Medulla oblongata (tissue), 1 donor: ENCODE measurements around the gene LNX2.

Experiments
- DNase-seq: peaks from one replicate; pipeline ENCODE4 v3.0.0-alpha.2; 2015; ENCODE audit errors: extremely low spot score

The LNX2 gene

DNA sequence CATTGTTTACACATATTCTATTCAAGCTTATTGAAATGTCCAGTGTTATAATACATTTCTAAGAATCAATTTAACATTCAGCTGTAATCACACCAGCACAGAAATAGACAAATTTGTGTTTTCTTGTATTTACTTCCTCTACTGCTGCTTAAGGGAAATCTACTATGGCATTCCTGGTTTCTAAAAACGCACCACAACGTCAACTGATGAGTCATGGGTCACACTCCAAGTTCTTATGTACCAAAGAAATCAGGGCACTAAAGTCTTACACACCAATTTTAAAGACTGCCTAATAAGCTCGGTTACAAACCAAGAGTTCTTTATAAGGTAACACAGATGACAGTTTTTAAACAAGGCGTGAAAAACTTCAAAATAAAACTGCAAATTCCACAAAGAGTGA is 13.2 kb downstream of the LNX2 start:
- no peak for DNase-seq

DNA sequence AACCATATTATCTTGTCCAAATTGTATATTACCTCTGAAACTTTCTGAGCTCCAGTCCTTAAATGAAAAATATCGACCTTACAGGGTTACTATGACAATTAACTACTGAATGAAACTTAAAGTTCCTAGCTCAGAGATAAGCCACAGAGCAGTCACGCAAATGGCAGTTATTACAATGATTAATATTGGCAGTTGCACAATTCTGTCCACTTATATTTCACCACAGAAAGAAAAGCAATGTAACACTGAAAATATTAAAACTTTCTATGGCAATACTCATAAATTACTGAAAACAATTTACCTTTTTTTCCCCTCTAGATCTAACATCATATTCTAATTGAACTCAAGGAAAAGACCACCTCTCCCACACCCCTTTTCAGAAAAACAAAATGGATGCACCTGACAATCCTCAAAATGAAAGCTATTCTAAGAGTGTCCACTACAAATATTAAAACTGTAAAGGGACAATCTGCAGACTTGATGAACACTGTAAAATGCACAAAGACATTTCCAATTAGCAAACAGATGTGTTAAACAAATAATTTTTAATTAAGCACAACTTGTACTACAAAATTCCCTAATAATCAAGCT is 14.6 kb downstream of the LNX2 start:
- no peak for DNase-seq

DNA sequence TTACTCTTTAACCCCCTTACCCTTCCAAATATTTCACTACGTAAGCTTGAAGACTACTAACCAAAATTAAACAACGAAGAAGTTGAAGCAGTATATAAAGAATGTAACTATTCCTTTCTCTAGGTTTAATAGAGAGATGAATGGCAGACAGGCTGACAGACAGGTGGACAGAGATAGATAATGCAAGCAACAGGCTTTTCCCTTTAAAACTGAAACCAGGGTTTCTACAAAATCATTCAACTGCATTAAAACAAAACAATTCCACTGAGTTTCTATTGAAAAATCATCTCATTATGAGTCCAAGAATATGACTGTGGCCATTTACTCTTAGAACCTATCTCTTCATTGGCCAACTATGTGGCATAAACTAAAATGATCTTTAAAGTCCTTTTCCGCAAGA is 15.2 kb downstream of the LNX2 start:
- no peak for DNase-seq

DNA sequence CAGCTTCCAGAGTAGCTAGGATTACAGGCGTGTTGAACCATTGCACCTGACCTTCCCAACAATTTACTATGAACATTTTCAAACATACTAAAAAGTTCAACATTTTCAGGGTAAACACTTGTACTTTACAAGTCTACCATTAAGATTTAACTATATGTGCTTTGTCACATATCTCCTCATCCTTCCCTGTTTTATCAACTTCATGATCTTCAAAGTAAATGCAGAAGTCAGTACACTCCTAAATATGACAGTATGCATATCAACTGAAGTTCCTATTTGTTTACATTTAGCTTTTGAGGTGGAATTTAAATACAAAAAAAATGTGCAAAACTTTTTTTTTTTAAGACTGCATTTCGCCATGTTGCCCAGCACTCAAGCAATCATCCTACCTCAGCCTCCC is 18.5 kb downstream of the LNX2 start:
- no peak for DNase-seq

DNA sequence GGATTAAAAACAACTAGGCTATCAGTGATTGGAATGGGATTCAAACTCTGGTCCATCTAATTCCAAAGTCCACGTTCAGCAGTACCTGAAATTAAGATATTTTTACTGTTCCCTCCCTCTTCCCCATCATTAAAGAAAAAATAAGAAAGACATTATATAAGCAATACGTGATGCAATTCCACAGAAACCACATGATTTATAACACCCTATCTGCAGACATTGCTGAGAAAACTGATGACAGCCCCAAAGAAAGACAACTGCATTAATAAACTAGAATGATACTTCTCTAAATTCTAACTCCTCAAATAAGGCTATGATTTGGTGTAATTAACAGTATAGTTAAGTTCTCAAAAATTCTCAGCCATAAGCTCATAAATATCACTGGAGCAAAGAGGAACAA is 19.1 kb downstream of the LNX2 start:
- DNase-seq = no peak

DNA sequence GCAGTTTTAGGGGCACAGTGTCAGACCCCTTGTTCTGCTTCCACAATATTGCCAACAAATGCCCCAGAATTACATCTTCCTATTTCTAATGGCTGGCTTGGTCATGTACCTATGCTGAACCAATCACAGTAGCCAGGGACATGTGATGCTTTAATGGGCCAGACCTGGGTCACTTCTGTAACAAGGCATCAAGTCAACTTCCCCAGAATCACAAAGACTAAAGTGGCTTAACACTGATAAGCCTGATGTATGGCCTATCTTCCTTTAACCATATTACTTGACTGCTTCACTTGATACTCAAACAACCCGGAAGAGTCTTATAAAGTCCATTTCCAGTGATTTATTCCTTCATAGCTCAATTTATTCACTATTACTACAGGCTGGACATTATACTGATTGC is 19.6 kb downstream of the LNX2 start:
- DNase-seq = no peak

DNA sequence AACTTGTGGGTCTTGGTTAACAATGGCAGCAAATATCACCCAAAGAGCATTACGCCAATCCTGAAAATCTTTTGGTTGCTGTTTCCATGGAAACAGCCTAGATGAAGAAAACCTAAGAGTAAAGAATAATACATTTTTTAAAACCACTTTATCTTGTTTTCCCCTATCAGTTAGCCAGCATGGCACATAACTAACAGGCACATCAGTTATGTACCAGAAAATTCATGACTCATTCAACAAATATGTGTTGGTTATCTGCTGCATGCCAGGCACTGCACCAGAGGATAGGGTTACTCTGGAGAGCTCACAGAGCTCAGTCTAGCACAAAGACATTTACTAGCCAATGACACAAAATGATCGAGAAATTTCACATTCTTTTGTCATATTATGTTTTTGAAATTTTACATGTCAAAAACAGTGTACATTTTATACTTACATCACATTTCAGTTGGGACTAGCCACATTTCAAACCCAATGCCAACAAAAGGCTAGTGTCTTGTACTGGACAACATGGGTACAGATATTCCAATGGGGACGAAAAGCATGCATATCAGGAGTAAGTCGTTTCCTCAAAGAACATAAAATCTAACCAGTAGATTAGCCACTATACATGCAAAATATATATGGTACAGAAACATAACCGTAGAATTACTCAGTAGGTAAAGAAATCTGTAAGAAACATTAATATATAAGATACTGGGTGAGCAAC is 20.3 kb downstream of the LNX2 start:
- DNase-seq = no peak

DNA sequence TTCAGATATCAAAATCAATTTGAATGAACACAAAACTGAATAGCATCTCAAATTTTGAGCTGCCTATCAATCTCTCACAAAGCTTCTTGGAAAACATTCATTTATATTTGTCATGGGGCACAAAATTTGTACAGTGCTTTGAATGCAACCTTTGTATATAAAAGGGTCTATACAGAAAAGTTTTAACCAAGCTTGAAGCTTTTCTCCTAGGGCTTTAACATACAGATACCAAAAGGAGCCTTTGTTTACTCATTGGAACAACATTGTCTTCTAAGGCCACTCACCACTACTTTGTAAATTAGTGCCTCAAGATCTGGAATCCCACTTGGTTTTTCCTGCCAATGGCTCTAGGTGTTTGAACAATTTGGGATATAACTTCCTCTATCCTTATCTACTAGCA is 21.2 kb downstream of the LNX2 start:
- DNase-seq = no peak

DNA sequence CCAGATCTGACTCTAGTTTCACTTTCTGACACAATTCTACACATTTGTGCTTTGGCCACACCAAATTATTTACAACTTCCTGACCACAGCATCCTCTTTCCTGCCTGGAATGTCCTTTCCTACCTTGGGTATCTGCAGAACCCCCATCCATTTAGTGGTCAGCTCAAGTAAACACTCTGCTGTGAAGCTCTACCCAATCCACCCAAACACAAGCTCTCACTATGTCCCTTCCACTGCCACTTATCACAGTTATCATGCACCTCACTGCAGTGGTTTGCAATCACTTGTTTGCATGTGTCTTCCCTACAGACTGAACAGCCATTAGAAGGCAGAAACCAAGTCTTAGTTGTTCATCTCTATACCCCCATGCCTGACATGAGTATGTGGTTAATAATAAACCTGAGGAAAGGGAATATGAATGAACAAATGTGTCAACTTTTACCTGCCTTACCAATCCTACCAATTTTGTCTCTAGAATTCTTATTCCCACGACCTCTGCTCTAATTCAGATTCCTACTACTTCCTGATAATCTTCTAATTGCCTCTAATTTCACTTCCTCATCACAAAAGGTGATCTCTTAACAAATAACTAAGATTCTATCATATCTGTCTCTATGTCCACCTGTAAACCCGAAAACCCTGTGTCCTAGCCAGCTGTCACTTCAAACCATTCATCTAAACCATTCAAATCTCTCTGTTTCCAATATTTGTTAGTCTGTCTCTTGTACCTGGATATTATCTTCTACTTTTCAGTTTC is 25.1 kb downstream of the LNX2 start:
- no peak for DNase-seq

DNA sequence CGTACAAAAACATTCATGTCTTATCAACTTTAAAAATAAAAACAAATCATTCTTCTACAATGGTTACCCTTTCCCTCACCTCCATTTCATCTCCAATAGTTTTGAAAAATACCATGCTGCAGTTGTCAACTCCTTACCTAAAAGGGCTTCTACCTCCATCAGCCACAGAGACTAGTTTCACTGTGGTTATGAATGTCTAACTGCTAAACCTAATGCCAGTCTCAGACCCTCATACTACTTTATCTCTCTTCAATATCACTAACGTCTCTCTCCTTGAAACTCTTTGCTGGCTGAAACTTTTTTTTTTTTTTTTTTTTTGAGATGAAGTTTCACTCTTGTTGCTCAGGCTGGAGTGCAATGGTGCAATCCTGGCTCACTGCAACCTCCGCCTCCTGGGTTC is 27.1 kb downstream of the LNX2 start:
- DNase-seq = no peak

DNA sequence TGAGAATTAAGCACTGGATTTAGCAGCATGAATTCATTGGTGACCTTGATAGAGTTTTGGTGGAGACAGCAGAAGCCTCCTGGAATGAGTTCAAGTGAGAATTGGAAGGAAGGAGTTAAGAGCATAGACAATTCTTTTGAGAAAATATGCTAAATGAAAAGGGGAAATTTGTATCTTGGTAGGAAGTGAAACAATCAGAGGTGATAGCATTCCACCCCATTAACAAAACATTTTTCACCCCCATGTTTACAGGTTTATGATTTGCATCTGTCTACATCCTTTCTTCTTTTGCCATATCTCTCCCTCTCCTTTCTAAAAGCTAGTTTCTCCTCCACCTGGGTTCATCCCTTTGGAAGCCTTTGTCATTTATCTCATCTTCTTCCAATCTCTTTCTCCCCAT is 27.5 kb downstream of the LNX2 start:
- no peak for DNase-seq

DNA sequence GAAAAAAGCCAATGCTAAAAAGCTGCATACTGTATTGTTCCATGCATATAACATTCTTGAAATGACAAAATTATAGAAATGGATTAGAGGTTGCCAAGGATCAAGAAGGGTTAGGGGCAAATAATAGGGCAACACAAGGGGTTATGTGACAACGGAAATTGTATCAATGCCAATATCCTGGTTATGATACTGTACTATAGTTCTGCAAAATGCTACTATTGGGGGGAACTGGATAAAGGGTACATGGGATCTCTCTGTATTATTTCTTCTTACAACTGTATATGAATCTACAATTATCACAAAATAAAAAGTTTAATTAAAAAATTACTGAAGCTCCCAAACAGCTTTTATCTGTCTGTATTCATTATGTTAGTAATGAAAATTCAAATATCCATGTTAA is 31.9 kb downstream of the LNX2 start:
- no peak for DNase-seq

DNA sequence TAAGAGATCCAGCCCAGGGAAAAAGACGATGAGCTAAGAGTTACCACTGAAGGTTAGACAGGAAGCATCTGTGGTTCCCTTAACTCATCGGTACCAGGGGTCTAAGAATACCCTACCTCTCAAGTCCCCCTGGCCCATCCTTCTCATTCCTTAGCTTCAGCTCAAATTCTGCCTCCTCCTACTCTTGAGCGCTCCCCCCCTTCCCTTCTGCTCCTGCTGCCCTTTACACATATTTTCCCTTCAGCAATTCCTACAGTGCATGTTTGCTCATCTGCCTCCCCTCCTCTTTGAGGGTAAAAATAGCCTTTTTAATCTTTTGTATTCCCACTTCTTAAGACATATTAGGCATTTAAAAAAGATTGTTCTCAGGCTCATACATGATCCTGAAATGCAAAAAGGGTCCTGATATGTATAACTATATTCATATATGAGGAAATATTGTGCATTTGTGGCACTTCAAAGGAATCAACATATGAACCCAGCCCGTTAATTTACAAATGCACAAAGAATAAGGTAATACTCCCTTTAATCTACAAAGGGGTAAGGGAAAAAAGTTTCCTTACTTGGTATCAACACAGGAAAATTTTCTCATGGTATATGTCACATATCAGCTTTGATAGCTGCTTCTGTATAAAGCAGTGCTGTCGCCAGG is 33.1 kb downstream of the LNX2 start:
- DNase-seq = no peak

DNA sequence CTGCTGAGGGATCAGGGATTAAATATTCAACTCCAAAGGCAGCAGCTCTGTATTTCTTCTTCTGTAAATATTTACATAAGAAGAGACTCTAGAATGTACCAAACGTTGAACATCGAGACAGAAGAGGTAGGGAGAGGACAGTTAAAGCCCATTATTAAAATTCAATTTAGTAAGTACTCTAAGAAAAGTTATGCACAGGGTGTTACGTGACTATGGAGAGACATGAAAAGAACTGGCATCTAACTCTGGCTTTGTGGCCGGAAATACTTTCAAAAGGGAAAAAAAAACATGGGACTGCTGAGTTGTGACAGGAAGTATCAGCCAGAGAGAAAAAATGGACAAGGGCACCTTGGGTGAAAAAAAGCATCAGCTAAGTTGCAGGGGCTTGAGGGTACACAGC is 36.7 kb downstream of the LNX2 start:
- no peak for DNase-seq

DNA sequence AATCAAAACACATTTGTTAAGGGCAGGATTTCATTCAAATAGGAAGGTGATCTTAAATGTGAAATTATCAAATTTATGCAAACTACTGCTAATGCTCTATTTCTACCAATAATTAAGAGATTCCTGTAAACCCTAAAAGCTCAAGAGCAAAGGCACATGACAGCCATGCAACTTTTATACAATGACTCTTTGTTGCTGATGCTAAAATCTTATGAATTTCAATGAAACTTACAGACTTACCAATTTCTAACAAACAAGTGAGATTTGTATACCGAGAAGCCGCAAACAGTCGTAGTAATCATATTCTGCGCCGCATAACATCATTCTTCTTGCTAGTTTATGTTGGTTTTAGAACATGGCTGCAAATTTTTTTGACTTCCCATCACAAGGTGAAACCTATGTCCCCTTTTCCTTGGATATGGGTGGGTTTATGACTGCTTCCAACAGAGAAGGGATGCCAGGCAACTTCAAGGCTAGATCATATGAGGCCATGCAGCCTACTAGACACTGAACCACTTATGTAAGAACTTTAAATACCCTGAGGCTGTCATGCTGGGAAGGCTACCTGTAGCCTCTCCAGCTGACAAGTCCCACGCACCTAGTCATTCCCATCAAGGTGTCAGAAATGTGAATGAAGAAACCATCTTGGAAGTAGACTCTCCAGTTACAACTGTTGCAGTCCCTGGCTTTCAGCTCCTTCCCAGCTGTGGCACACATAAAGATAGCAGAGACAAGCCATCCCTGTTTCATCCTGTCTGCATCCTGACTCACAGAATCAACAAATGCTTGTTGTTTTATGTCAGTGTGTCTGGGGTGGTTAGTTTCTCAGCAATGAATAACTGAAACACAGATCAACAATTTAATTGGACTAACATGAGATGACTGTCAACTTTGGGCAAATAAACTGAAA is 42.0 kb downstream of the LNX2 start:
- DNase-seq = peak; percentile 53

DNA sequence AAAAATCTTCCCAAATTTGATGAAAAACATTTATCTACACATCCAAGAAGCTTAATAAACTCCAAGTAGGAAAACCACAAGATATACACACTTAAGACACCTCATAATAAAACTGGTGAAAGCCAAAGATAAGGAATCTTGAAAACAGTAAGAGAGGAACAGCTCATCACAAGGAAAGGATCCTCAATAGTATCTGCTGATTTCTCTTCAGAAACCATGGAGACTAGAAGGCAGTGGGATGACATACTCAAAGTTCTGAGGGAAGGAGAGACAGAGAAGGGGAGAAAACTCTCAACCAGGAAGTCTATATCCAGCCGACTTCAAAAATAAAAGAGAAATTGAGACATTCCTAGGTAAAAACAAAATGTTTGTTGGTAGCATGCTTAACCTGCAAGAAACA is 45.7 kb downstream of the LNX2 start:
- no peak for DNase-seq

DNA sequence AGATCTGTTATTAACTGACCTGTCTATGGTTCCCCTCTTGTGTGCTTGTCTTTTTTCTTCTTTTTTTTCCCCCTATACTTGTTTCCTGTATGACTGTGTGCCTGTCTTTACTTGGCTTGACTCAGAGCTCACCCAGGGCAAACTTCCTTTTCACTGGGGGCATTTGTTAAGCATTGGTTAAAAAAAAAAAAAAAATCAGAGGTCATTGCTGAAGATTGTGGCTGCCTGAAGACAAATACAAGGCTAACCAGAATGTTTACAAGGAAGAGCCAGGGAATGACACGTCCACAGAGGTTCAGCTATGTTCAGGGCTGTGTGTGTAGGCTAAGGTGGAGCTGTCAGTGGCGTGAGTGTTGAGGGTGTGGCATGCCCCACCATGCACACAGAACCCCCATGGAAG is 47.1 kb downstream of the LNX2 start:
- DNase-seq = no peak

DNA sequence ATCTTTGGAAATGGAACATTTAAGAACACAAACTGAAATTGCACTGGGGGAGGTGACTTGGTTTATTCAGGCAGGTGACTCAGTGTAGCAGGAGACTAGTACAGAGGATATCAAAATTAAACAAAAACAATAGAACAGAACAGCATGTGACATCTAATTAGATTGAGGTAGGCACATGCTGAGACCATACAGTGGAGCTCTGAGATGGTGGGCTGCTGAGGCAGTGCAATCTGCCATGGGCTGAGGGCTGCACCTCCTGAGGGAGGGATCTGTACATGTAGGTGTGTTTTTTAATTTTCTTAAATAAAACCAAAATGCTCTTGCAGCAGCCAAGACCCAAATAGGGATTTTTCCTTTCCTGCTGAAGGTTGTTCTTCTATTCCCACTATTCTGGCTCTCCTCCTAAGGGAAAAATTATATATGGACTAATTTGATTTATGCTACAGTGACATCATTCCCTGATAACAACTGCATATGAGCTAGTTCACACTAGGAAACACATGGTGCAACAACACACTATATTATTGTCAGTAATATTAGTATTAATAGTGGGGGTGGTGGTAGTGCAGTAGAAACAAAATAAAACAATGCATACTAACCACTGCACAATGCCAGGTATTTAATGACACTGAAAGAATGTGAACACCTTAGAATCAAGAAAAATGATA is 48.0 kb downstream of the LNX2 start:
- DNase-seq = no peak

DNA sequence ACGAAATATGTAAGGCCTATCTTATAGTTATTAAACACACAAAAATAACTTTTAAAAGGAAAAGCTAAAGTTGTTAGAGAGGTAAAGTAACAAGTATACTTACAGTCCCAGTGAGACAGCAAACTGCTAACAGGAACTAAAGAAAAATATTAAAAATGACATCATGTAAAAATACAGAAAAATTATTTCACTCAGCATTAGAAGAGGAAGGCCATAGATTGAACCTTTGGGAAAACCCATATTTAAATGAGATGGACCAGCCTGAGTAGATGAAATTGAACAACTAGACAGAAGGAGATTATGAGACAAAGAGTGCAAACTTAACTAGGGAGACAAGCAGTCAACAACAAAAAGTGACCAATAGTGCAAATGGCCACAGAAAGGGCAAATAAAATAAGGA is 49.4 kb downstream of the LNX2 start:
- DNase-seq = no peak

DNA sequence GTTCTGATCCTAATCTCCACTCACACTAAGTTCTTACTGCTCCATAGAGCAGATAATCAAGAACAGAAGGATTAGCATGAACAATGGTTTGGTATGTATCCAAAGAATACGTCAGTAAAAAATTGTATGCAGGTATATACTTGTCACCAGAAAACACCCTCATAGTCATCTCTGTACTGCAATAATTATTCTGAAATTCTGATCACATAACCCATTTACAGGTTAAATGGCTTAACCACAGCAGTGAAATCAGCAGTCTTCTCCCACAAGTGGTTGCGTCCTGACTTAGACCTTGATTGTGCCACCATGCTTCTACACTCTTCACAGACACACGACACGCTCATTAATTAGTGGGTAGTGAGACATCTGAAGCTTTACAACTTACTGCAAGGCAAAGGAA is 50.9 kb downstream of the LNX2 start:
- DNase-seq = no peak

DNA sequence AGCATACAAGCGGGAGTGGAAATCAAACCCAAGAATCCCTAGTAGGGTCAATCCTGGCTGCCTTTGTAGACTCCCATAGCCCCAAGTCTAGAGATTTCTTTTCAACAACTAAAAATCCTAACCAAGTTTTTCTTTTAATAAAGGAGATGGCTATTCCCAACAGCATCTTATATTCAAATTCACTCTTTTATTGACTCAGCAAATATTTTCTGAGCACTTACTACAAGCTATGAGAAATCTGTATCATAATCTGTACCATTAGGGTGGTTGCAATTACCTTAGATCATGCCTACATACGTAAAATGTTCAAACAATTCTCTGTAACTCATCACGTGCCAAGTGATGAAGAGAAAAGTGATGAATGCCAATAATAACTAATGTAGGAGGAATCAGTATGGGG is 54.5 kb downstream of the LNX2 start:
- no peak for DNase-seq
